ENCODE results near the gene ATN1.

ATN1 gene

GRCh38 chr12:6944381-6945186 lies 16.8 kb downstream of the ATN1 start (continued):
- TF ChIP-seq ZBTB21 (tag by site-specific recombination; IDR thresholded peaks at IDR 0.05) (no peak), HOXA7 (CRISPR knock-in tag; IDR thresholded peaks at IDR 0.05; ENCODE audit: borderline replicate concordance) (no peak), KLF10 (tag by site-specific recombination; IDR thresholded peaks at IDR 0.05) (peak; percentile 63), HOXC10 (CRISPR knock-in tag; IDR thresholded peaks at IDR 0.05) (no peak), ZNF660 (tag by site-specific recombination; IDR thresholded peaks at IDR 0.05) (no peak; the same call in none of the 2 replicates), ZNF16 (tag by site-specific recombination; IDR thresholded peaks at IDR 0.05; ENCODE audit: low read depth) (no peak), ZBTB7A (tag by site-specific recombination; IDR thresholded peaks at IDR 0.05; ENCODE audit: low read depth) (peak; percentile 84; the same call in 1 of the 2 replicates), ZNF658 (tag by site-specific recombination; IDR thresholded peaks at IDR 0.05) (no peak), ZSCAN18 (tag by site-specific recombination; IDR thresholded peaks at IDR 0.05) (no peak), ZNF473 (tag by site-specific recombination; IDR thresholded peaks at IDR 0.05) (no peak), IKZF3 (tag by site-specific recombination; IDR thresholded peaks at IDR 0.05) (peak; percentile 99), ZFP41 (tag by site-specific recombination; IDR thresholded peaks at IDR 0.05; ENCODE audit: borderline replicate concordance) (no peak), MEIS1 (CRISPR knock-in tag; IDR thresholded peaks at IDR 0.05; ENCODE audit: borderline replicate concordance) (no peak), ZNF521 (tag by site-specific recombination; IDR thresholded peaks at IDR 0.05) (no peak), ZFP37 (tag by site-specific recombination; IDR thresholded peaks at IDR 0.05) (peak; percentile 92), ZBTB44 (tag by site-specific recombination; IDR thresholded peaks at IDR 0.05) (peak; percentile 97), SCRT2 (tag by site-specific recombination; IDR thresholded peaks at IDR 0.05) (no peak; the same call in 1 of the 2 replicates), ZNF510 (tag by site-specific recombination; IDR thresholded peaks at IDR 0.05; ENCODE audit: insufficient replicate concordance) (no peak), MYNN (tag by site-specific recombination; IDR thresholded peaks at IDR 0.05; ENCODE audit: borderline replicate concordance) (0 out of 2 replicates have a peak, but pooled peaks have one; percentile 30), SCRT1 (tag by site-specific recombination; IDR thresholded peaks at IDR 0.05; ENCODE audit: borderline replicate concordance) (no peak), ZNF391 (tag by site-specific recombination; IDR thresholded peaks at IDR 0.05; ENCODE audit: borderline replicate concordance, low read depth) (no peak), REPIN1 (tag by site-specific recombination; IDR thresholded peaks at IDR 0.05; ENCODE audit: low read depth) (no peak), ZNF514 (tag by site-specific recombination; IDR thresholded peaks at IDR 0.05) (no peak), TCF7L2 (IDR thresholded peaks at IDR 0.05; ENCODE audit: borderline replicate concordance, low read depth, low read length) (no peak), ZBTB17 (tag by site-specific recombination; IDR thresholded peaks at IDR 0.05) (peak; percentile 91), ZNF426 (tag by site-specific recombination; IDR thresholded peaks at IDR 0.05) (no peak), PRDM1 (tag by site-specific recombination; IDR thresholded peaks at IDR 0.05) (no peak), GLI4 (tag by site-specific recombination; IDR thresholded peaks at IDR 0.05) (no peak), ZNF645 (tag by site-specific recombination; IDR thresholded peaks at IDR 0.05) (no peak), SP7 (tag by site-specific recombination; IDR thresholded peaks at IDR 0.05) (peak; percentile 76), TRIM28 (IDR thresholded peaks at IDR 0.05; ENCODE audit: borderline replicate concordance, low read length) (peak; percentile 64; the same call in 1 of the 2 replicates), PRDM6 (tag by site-specific recombination; IDR thresholded peaks at IDR 0.05) (no peak), ZNF626 (tag by site-specific recombination; IDR thresholded peaks at IDR 0.05) (no peak), ZXDB (tag by site-specific recombination; IDR thresholded peaks at IDR 0.05) (peak; percentile 38), ZNF560 (tag by site-specific recombination; IDR thresholded peaks at IDR 0.05; ENCODE audit: borderline replicate concordance) (no peak), GLIS1 (tag by site-specific recombination; IDR thresholded peaks at IDR 0.05) (peak; percentile 80)
